ENCODE measurements around the gene MFSD6.
"Not testable (repeated sequence)": the region's sequence is repeated elsewhere in the genome, so short reads cannot be mapped to it uniquely, and the experiment has no call there.

MFSD6 gene

GRCh38 chr2:190462611-190463010 lies 54.5 kb downstream of the MFSD6 start:
- no peak for DNase-seq (ENCODE audit: low read depth in 2 of 2)

GRCh38 chr2:190465060-190465459 lies 56.9 kb downstream of the MFSD6 start:
- DNase-seq (ENCODE audit: low read depth in 2 of 2), result no peak

GRCh38 chr2:190466819-190467446 lies 58.8 kb downstream of the MFSD6 start:
- no peak for DNase-seq (ENCODE audit: low read depth in 2 of 2)

GRCh38 chr2:190467575-190468083 lies 59.5 kb downstream of the MFSD6 start:
- DNase-seq (ENCODE audit: low read depth in 2 of 2), result no peak

- DNase-seq (ENCODE audit: low read depth in 2 of 2), result not testable (repeated sequence)
Observed at GRCh38 chr2:190468354-190468753, 60.2 kb downstream of the MFSD6 start.

DNA sequence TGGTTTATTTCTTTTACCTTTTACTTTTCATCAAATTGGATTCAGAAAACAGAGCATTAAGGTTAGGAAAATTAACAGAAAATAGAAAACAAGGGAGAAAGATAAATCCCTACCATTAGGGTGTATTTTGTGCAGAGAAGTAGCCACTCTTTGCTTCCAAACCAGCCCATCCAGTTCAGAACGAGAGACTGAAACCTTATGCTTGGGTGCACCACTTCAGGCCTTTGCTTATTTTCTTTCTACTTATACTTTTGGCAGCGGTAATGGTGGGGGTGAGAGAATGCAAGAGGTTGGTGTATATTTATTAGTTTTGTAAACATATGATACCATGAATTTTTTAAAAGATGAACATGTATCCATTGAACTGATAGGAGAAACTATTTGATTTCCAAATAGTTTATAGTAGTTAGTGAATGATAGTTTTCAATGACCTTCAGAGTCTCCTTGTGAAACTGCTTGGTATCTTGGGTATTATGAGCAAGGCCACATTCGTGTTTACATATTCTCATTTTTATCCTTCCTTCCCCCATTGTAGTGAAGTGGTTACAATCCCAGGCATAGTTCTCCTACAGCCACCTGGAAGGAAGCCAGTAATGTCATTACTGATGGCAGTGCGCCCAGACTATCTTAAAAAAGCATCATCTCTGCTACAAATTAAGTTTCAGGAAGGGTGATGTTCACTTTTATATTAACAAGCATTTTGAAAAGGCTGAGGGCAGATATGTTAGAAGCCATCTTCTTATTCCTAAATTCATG lies 60.8 kb downstream of the MFSD6 start:
- DNase-seq (ENCODE audit: low read depth in 2 of 2), result no peak

DNA sequence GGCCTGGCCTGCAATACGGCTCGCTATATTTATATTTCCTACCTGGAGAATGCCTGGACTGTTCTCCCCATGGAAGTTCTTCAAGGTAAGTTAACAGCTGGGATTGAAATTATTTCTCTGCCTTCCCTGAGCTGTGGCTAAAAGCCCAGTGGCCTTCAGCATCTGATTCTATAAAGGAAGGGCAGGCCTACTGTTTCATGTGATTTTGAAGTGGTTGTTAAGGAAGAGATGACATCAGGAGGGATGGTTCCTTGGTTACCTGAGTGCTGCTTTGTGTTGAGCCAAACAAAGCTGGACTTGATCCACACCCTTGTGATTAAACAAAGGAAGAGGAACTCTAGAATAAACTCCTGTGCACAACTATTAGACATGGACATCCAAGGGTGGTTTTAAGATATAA lies 61.6 kb downstream of the MFSD6 start:
- no peak for DNase-seq (ENCODE audit: low read depth in 2 of 2)

DNA sequence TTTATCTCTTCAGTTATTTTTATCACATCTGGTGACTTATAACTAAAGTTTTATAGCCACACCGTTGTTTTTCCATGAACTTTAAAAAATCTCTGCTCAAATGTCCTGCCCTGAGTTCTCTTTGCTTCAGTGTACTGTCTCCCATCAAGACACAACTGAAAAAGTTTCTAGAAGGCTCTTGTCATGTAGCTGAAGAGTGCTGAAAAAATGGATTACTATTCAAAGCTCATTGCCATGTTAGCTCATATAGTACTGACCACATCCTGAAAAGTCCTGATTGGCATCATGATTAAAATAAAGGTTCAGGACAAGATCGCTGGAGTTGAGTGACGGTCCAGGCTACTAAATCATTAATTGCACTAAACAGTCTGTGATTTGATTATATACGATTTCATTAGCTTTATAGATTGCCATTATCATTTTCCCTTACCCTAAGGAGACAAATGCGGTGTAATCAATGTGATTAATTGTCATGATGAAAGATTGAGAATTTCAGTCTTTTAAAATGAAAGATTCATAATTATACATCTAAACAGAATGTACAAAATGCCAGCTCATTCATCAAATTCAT lies 62.2 kb downstream of the MFSD6 start:
- no peak for DNase-seq (ENCODE audit: low read depth in 2 of 2)

- no peak for DNase-seq (ENCODE audit: low read depth in 2 of 2)
Observed at GRCh38 chr2:190477661-190478454, 69.7 kb downstream of the MFSD6 start.

- no peak for DNase-seq (ENCODE audit: low read depth in 2 of 2)
Observed at GRCh38 chr2:190478572-190479195, 70.5 kb downstream of the MFSD6 start.

DNA sequence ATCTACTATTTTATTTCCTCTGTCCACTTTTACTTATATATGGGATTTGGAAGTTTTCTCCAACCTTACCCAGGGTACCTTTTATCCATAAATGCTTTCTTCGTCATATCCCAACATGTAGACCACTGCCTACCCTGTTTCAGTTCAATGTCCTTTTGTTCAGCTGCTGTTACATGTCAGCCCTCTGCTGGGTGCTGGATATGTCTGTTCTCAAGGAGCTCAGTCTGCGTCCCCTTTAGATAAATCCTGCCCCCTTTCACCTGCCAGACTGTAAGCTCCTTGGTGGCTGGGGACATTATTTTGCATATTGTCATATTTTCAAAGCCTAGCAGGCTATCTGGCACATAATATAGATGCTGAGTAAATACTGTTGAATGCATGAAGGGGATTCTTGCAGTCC lies 73.2 kb downstream of the MFSD6 start:
- no peak for DNase-seq (ENCODE audit: low read depth in 2 of 2)

DNA sequence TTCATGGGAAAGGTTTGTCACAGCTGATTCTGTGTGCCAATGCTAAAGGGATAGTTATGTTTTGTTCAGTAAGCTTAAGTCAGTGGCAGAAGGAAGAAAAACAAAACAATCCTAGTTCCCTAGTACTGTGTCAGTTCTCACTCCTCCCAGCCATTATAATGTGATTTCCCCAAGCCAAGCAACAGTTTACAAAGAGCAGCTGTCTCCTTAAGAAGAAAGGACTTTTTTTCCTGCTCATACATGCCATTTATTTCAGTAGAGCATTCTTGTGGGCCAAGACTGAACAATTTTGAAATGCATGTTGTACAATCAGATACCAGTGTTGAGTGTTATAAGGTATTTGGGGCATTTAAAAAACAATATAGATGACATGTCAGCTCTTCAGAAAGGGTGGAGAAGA lies 74.3 kb downstream of the MFSD6 start:
- DNase-seq (ENCODE audit: low read depth in 2 of 2), result no peak

GRCh38 chr2:190486037-190486623 lies 78.0 kb downstream of the MFSD6 start:
- no peak for DNase-seq (ENCODE audit: low read depth in 2 of 2)

DNA sequence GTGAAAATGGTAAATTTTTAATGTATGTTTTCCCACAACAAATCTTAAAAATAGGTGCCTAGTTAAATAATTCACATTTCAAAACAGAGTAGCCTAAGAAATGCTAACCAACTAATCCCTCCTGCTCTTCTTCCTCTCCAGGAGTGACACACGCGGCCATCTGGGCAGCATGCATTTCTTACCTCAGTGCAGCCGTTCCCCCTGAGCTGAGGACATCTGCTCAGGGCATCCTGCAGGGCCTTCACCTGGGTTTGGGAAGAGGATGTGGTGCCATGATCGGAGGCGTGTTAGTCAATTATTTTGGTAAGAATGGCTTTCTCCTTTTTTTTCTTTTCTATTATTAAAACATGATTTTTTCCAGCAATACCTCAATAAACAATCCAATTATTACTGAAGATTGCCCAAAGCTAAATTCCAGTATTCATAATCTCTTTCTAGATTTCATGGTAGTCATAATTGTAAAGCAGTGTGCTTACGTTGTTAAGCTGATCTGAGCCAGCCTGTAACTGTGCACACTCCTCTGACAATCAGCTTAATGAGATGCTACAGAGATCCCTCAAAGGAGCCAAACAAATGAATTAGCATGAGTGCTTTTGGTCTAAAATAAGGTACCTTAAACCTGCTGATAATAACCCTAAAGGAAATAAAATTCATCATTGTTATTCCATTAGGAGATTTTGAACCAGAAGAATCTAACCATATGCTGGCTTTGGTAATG lies 80.5 kb downstream of the MFSD6 start:
- DNase-seq (ENCODE audit: low read depth in 2 of 2), result no peak

GRCh38 chr2:190489475-190489874 lies 81.3 kb downstream of the MFSD6 start:
- no peak for DNase-seq (ENCODE audit: low read depth in 2 of 2)

DNA sequence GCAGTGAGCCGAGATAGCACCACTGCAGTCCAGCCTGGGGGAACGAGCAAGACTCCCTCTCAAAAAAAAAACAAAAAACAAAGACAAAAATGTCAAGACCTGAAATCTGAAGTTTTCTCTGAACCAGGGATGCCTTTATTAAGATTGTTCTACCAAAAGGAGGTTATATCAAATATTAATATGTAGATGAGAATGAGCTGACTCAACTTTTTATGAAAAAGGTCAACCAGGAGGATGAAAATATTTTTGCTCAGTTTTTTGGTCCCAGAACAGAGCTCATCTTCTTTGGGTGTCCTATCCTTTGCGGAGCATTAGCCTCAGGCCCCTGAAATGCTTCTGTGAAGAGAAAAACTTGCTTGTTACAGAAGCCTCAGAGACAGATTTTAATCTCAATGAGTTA lies 82.3 kb downstream of the MFSD6 start:
- DNase-seq (ENCODE audit: low read depth in 2 of 2), result no peak

GRCh38 chr2:190493095-190493494 lies 84.9 kb downstream of the MFSD6 start:
- no peak for DNase-seq (ENCODE audit: low read depth in 2 of 2)

DNA sequence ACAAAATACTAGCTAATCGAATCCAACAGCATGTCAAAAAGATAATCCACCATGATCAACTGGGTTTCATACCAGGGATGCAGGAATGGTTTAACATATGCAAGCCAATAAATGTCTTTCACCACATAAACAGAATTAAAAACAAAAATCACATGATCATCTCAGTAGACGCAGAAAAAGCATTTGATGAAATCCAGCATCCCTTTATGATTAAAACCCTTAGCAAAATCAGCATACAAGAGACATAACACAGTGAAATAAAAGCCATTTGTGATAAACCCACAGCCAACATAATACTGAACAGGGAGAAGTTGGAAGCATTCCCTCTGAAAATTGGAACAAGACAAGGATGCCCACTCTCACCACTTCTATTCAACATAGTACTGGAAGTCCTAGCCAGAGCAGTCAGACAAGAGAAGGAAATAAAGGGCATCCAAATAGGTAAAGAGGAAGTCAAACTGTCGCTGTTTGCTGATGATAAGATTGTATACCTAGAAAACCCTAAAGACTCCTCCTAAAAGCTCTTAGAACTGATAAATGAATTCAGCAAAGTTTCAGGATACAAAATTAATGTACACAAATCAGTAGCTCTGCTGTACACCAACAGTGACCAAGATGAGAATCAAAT lies 86.6 kb downstream of the MFSD6 start:
- DNase-seq (ENCODE audit: low read depth in 2 of 2), result not testable (repeated sequence)

GRCh38 chr2:190497428-190497827 lies 89.3 kb downstream of the MFSD6 start:
- no peak for DNase-seq (ENCODE audit: low read depth in 2 of 2)

DNA sequence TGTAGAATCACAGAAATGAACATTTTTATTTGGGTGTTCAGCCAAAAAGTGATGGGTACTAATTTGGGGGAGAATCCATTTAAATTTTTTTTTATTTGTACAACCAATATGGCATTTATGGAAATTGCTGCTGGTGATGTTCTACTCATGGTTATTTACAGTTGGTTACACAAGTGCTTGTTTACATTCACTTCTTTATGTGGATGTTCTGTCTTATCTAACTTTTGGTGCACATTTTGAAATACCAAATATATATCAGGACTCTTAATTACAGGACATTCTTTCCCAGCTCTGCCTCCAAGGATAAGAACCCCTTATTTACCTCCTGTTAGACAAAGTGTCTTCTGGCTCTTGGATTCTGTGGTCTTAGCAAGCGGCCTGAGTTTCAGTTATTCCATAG lies 91.1 kb downstream of the MFSD6 start:
- DNase-seq (ENCODE audit: low read depth in 2 of 2), result no peak

Data from stimulated activated CD4-positive, alpha-beta T cell treated with anti-CD3 and anti-CD28 coated beads, Interleukin-12 subunit alpha, Interleukin-12 subunit beta, amount 100 ng/mL, for 24 hours (primary cell).